K562 (cell line): ENCODE results near the gene ADGRG1. TPM values are rescaled to one million over a fixed set of nuclear protein-coding genes. Genes with fewer than 3 reads are reported as not detected.

Experiments
- ATAC-seq: fragments of 200-7000 bp; cut with Tn5 transposase; 3 replicates; pipeline ENCODE4 v1.9.1; 2020; ENCODE audit warnings: moderate library complexity
- BruUV-seq: library from RNA; stranded (reverse); fragments of 400-500 nt; replicated peaks from 2 replicates; lab custom pipeline; 2021; lab: Mats Ljungman, UMichigan
- CTCF ChIA-PET: fragments of 300-600 bp; formaldehyde crosslinking; extraction: SDS; loops from one replicate; lab custom pipeline; 2021; ENCODE audit warnings: low intra/inter-chr PET ratio; lab: Yijun Ruan, JAX
- POLR2A ChIA-PET: fragments of 300-600, 350-650 bp; sonication (Branson Sonifier 250); formaldehyde crosslinking; extraction: SDS; loops from one replicate; lab custom pipeline; 2021; ENCODE audit warnings: antibody characterized with exemption, inconsistent platforms; lab: Yijun Ruan, JAX
- DNase-seq, 4 experiments: peaks; one replicate each; pipeline versions ENCODE4 v3.0.0 to v3.0.0-alpha.2; 2011 to 2018; ENCODE audit warnings: low spot score in 3 of 4, mixed read lengths in 3 of 4; ENCODE audit errors: extremely low read depth in 1 of 4
- FAIRE-seq: peaks from 2 replicates; lab custom pipeline; 2011; peaks lifted over from hg19 to GRCh38; lab: Jason Lieb, UNC
- H2AFZ ChIP-seq: 2 replicates; pipeline ENCODE4 v1.6.0; 2011; ENCODE audit warnings: low read depth, low read length, control low read depth, inconsistent platforms
- H3K27ac ChIP-seq: fragments of 200-600 bp; 3 replicates; pipeline ENCODE4 v1.8.0; 2011; ENCODE audit warnings: low read depth, mild to moderate bottlenecking, control low read depth, inconsistent platforms, low read length, moderate library complexity, mixed read lengths; ENCODE audit errors: extremely low read depth
- H3K27me3 ChIP-seq, 2 experiments: fragments of 300-600 bp in 1 of 2; 2 replicates in 1 of 2; 3 replicates in 1 of 2; pipeline versions ENCODE4 v1.6.0 to v1.8.0; 2011; ENCODE audit warnings: inconsistent platforms in 2 of 2, low read length in 2 of 2, mild to moderate bottlenecking in 1 of 2, mixed read lengths in 1 of 2, moderate library complexity in 1 of 2; ENCODE audit not compliant: control insufficient read depth in 2 of 2, insufficient read depth in 2 of 2
- H3K36me3 ChIP-seq: fragments of 300-600 bp; 3 replicates; pipeline ENCODE4 v1.8.0; 2011; ENCODE audit warnings: mild to moderate bottlenecking, low read length, inconsistent platforms; ENCODE audit not compliant: control insufficient read depth, insufficient read depth
- H3K4me1 ChIP-seq, 2 experiments: fragments of 200-600 bp in 1 of 2; replicated peaks in 1 of 2; 2 replicates in 1 of 2; 3 replicates in 1 of 2; pipeline versions ENCODE4 v1.5.1 to v1.8.0; 2011; ENCODE audit warnings: inconsistent platforms in 2 of 2, low read length in 2 of 2, mild to moderate bottlenecking in 1 of 2, mixed read lengths in 1 of 2, moderate library complexity in 1 of 2; ENCODE audit not compliant: control insufficient read depth in 2 of 2, insufficient read depth in 2 of 2
- H3K4me2 ChIP-seq: 2 replicates; pipeline ENCODE4 v1.6.1; 2011; ENCODE audit warnings: low read length, control low read depth, inconsistent platforms, mixed read lengths; ENCODE audit not compliant: insufficient read depth
- H3K4me3 ChIP-seq: fragments of 200-600 bp; sonication (generic), shearing (Covaris generic); 2 replicates; pipeline ENCODE4 v1.5.1; 2016; ENCODE audit warnings: control low read depth, inconsistent platforms
- H3K79me2 ChIP-seq: fragments of 200-600 bp; 3 replicates; pipeline ENCODE4 v1.8.0; 2011; ENCODE audit warnings: low read length, inconsistent platforms; ENCODE audit not compliant: control insufficient read depth, insufficient read depth
- H3K9ac ChIP-seq, 2 experiments: 2 replicates each; pipeline versions ENCODE4 v1.6.0 to v1.6.1; 2011; ENCODE audit warnings: low read depth in 2 of 2, low read length in 2 of 2, control low read depth in 1 of 2, inconsistent platforms in 1 of 2, mild to moderate bottlenecking in 1 of 2, mixed read lengths in 1 of 2; ENCODE audit not compliant: insufficient read depth in 1 of 2
- H3K9me1 ChIP-seq: one replicate; pipeline ENCODE4 v1.6.0; 2011; ENCODE audit warnings: inconsistent platforms, mild to moderate bottlenecking, low read length, moderate library complexity; ENCODE audit not compliant: control insufficient read depth, insufficient read depth
- H3K9me3 ChIP-seq: replicated peaks from 2 replicates; pipeline ENCODE4 v1.5.1; 2011; ENCODE audit warnings: low read depth, low read length, inconsistent platforms; ENCODE audit not compliant: control insufficient read depth, insufficient read depth
- H4K20me1 ChIP-seq: replicated peaks from 2 replicates; pipeline ENCODE4 v1.6.1; 2011; ENCODE audit warnings: low read length, inconsistent platforms, mixed read lengths; ENCODE audit not compliant: control insufficient read depth, insufficient read depth
- ARHGAP35 ChIP-seq: fragments of 450-650 bp; IDR thresholded peaks from 2 replicates; pipeline ENCODE4 v1.6.1; 2018; ENCODE audit not compliant: partially characterized antibody
- BRCA1 ChIP-seq, 2 experiments: fragments of 450-650 bp in 1 of 2; sonication (generic) in 1 of 2; formaldehyde crosslinking in 1 of 2; IDR thresholded peaks; 2 replicates each; pipeline versions ENCODE4 v1.5.0 to v1.6.1; 2017 to 2020; ENCODE audit warnings: mild to moderate bottlenecking in 1 of 2, missing genetic modification reagents in 1 of 2
- BRF1 ChIP-seq: IDR thresholded peaks from 3 replicates; pipeline ENCODE4 v1.6.1; 2011; ENCODE audit warnings: borderline replicate concordance, mild to moderate bottlenecking; ENCODE audit not compliant: insufficient read length; ENCODE audit errors: extremely low read depth
- CBX2 ChIP-seq: fragments of 200-600 bp; sonication (generic); IDR thresholded peaks from one replicate; pipeline ENCODE4 v1.6.1; 2012; ENCODE audit warnings: mild to moderate bottlenecking, low read length, inconsistent platforms; ENCODE audit not compliant: insufficient read depth, poor library complexity, severe bottlenecking
- GTF2E2 ChIP-seq: fragments of 200-800 bp; sonication (Bioruptor generic); IDR thresholded peaks from 2 replicates; pipeline ENCODE4 v1.6.1; 2016; ENCODE audit warnings: missing genetic modification characterization, missing compliant biosample characterization
- HDAC2 ChIP-seq: fragments of 450-650 bp; IDR thresholded peaks from 2 replicates; pipeline ENCODE4 v1.6.1; 2016; ENCODE audit warnings: mild to moderate bottlenecking
- HDAC6 ChIP-seq: IDR thresholded peaks from 2 replicates; pipeline ENCODE4 v1.6.1; 2012; ENCODE audit warnings: low read depth, mild to moderate bottlenecking, control low read depth, inconsistent platforms, low read length, moderate library complexity
- HNRNPK ChIP-seq: fragments of 200-400 bp; formaldehyde crosslinking; IDR thresholded peaks from one replicate; pipeline ENCODE4 v1.6.1; 2018; ENCODE audit warnings: mild to moderate bottlenecking, low read depth, low read length; ENCODE audit not compliant: poor library complexity, severe bottlenecking
- JUNB ChIP-seq: fragments of 450-650 bp; formaldehyde crosslinking; conservative IDR thresholded peaks from 2 replicates; pipeline ENCODE4 v1.4.0; 2020; ENCODE audit warnings: mild to moderate bottlenecking
- NCOA2 ChIP-seq, 2 experiments: fragments of 450-650 bp; IDR thresholded peaks; 2 replicates each; pipeline ENCODE4 v1.6.1; 2018; ENCODE audit warnings: mild to moderate bottlenecking in 2 of 2, moderate library complexity in 1 of 2; ENCODE audit not compliant: partially characterized antibody in 2 of 2
- NR2C1 ChIP-seq, 2 experiments: fragments of 450-650 bp; IDR thresholded peaks; 2 replicates each; pipeline ENCODE4 v1.6.1; 2017; ENCODE audit warnings: mild to moderate bottlenecking in 2 of 2, antibody characterized with exemption in 1 of 2, inconsistent platforms in 1 of 2, missing compliant biosample characterization in 1 of 2, missing genetic modification characterization in 1 of 2
- PTBP1 ChIP-seq: fragments of 200-400 bp; formaldehyde crosslinking; IDR thresholded peaks from 2 replicates; pipeline ENCODE4 v1.6.1; 2017; ENCODE audit warnings: low read depth, low read length
- RBM25 ChIP-seq: fragments of 200-400 bp; formaldehyde crosslinking; IDR thresholded peaks from 2 replicates; pipeline ENCODE4 v1.6.1; 2018; ENCODE audit warnings: low read length, low read depth, moderate library complexity; ENCODE audit not compliant: severe bottlenecking
- RFX1 ChIP-seq: fragments of 450-650 bp; IDR thresholded peaks from 2 replicates; pipeline ENCODE4 v1.6.1; 2016; ENCODE audit warnings: mild to moderate bottlenecking, moderate library complexity
- SMARCE1 ChIP-seq: fragments of 450-650 bp; IDR thresholded peaks from 2 replicates; pipeline ENCODE4 v1.7.1; 2016; ENCODE audit warnings: mild to moderate bottlenecking
- TAL1 ChIP-seq: fragments of 450-650 bp; IDR thresholded peaks from 2 replicates; pipeline ENCODE4 v1.6.1; 2016; ENCODE audit warnings: mild to moderate bottlenecking
- TEAD4 ChIP-seq, 2 experiments: sonication (generic) in 1 of 2; formaldehyde crosslinking in 1 of 2; IDR thresholded peaks; 2 replicates each; pipeline versions ENCODE4 v1.6.1 to v1.8.0; 2012 to 2022; ENCODE audit warnings: borderline replicate concordance in 1 of 2, inconsistent platforms in 1 of 2, low read length in 1 of 2, mild to moderate bottlenecking in 1 of 2, missing genetic modification reagents in 1 of 2
- THRB ChIP-seq: fragments of 450-650 bp; formaldehyde crosslinking; conservative IDR thresholded peaks from 2 replicates; pipeline ENCODE4 v1.4.0; 2022; ENCODE audit warnings: mild to moderate bottlenecking, missing genetic modification characterization
- TSC22D4 ChIP-seq: fragments of 450-650 bp; IDR thresholded peaks from 2 replicates; pipeline ENCODE4 v1.6.1; 2016; ENCODE audit warnings: missing genetic modification characterization, missing biosample characterization, control low read depth
- YY1 ChIP-seq, 3 experiments: IDR thresholded peaks; 2 replicates each; pipeline ENCODE4 v1.6.1; 2011; ENCODE audit warnings: low read length in 2 of 3, mild to moderate bottlenecking in 2 of 3, moderate library complexity in 2 of 3, borderline replicate concordance in 1 of 3, control low read depth in 1 of 3, low read depth in 1 of 3; ENCODE audit not compliant: insufficient read depth in 3 of 3, insufficient replicate concordance in 2 of 3, control insufficient read depth in 1 of 3, insufficient read length in 1 of 3; ENCODE audit errors: extremely low read depth in 1 of 3
- ZNF717 ChIP-seq: fragments of 250-450 bp; sonication (Bioruptor Pico); IDR thresholded peaks from 2 replicates; pipeline ENCODE4 v1.5.0; 2021
- WGBS: fragments of 100-300 bp; shearing (Covaris generic); methylation state at CpG from one replicate; pipeline ENCODE4 v1.1.6; 2016; ENCODE audit warnings: low coverage, mixed read lengths; ENCODE audit not compliant: insufficient coverage; ENCODE audit errors: missing lambda C conversion rate; 5-methylcytosine and 5-hydroxymethylcytosine counted together
- in situ Hi-C: fragments of 300-500 bp; cut with MboI; formaldehyde crosslinking; loops from 4 replicates; pipeline ENCODE4 v1.15.0; 2018; ENCODE audit warnings: inconsistent platforms, mixed read lengths
- intact Hi-C: fragments of 100-400 bp; cut with micrococcal nuclease; formaldehyde crosslinking; loops from 2 replicates; pipeline ENCODE4 v1.14.2; 2022
- polyA plus RNA-seq, 8 experiments: library from polyadenylated mRNA; depleted of rRNA in 4 of 8; stranded (reverse) in 5 of 8; unstranded in 3 of 8; fragments of >200 nt; fragmentation: Nextera tagmentation in 2 of 8; fragmentation: Illumina TruSeq in 1 of 8; extraction: Ambion mirVana in 2 of 8; extraction: Trizol in 1 of 8; gene quantifications; 2 replicates each; pipeline versions ENCODE4 v1.2.1 to v1.2.3, GENCODE V29; 2011 to 2014; ENCODE audit warnings: inconsistent platforms in 1 of 8, missing spikeins in 1 of 8
- total RNA-seq, 7 experiments: library from RNA; depleted of rRNA in 6 of 7; stranded (reverse); fragments of >200 nt in 6 of 7; fragmentation: Illumina TruSeq in 2 of 7; extraction: Trizol in 2 of 7; gene quantifications; 2 replicates each; pipeline versions ENCODE4 v1.2.1 to v1.2.3, GENCODE V29; 2011 to 2021; ENCODE audit warnings: low replicate concordance in 1 of 7

ADGRG1 gene
- total and polyA plus RNA-seq, 9 of the 15 experiments (the other 6 are each of a cell fraction or from before 2014, with no cell fraction given): 0.04 to 0.31 (median 0.16) TPM; not detected in 6

- intact Hi-C loops (loop anchor here (2.0 kb wide), 1 partner anchor 48 kb away; no protein-coding TSS in a partner anchor), in situ Hi-C loops (no loop called here)
- no peaks in the 10 kb centered on the region for H3K36me3 ChIP-seq
- BruUV-seq: no TSS peak
- no peak overlapping the region; the same call in 1 of the 2 replicates for H2AFZ ChIP-seq
- ChIA-PET CTCF (interaction anchor here (4.9 kb wide), 1 partner anchor 48 kb away, joined by 32 read pairs; no protein-coding TSS in a partner anchor), POLR2A (interaction anchor here (0.6 to 1.2 kb wide), 4 partner anchors 9 to 1133 kb away, joined by 3 to 4 read pairs (median 3); no protein-coding TSS in a partner anchor)
- H3K4me1 ChIP-seq: peaks cover 12 to 34% of the 10 kb centered on the region in 2 experiments; a peak in 4 of 5 replicates
- no peaks in the 10 kb centered on the region for H3K27me3 ChIP-seq
- no peaks in the 10 kb centered on the region for H3K79me2 ChIP-seq
- WGBS: 40% methylated on average over 2 of the region's 2 CpGs
- no peak overlapping the region for H3K4me3 ChIP-seq
- no peak overlapping the region for H3K27ac ChIP-seq
- H3K9me1 ChIP-seq: no peaks in the 10 kb centered on the region
- H3K9ac ChIP-seq: no peak overlapping the region
- DNase-seq: no peak
- no peak for ATAC-seq
- no peak overlapping the region for H3K4me2 ChIP-seq
- no peak for FAIRE-seq
- no peaks in the 10 kb centered on the region for H3K9me3 ChIP-seq
- no peaks in the 10 kb centered on the region for H4K20me1 ChIP-seq
- TF ChIP-seq JUNB (CRISPR knock-in tag) (no peak), ARHGAP35 (no peak), TAL1 (no peak), HDAC2 (peak; percentile 62; the same call in 1 of the 2 replicates), ZNF717 (CRISPR knock-in tag) (no peak), PTBP1 (no peak), CBX2 (no peak), NR2C1 (IDR thresholded peaks at IDR 0.05) (no peak), NR2C1 (tag; IDR thresholded peaks at IDR 0.05) (no peak), NCOA2 (IDR thresholded peaks at IDR 0.05; ENCODE audit: partially characterized antibody in 2 of 2) (no peak), RBM25 (peak; percentile 94), TSC22D4 (tag) (no peak), THRB (CRISPR knock-in tag) (no peak), YY1 (IDR thresholded peaks at IDR 0.05; ENCODE audit: borderline replicate concordance in 1 of 3, control insufficient read depth in 1 of 3, extremely low read depth in 1 of 3, insufficient read depth in 3 of 3, insufficient read length in 1 of 3, insufficient replicate concordance in 2 of 3, low read depth in 1 of 3, low read length in 2 of 3) (no peak), SMARCE1 (no peak), BRCA1 (IDR thresholded peaks at IDR 0.05) (no peak), BRCA1 (CRISPR knock-in tag; IDR thresholded peaks at IDR 0.05) (no peak), RFX1 (no peak), HDAC6 (no peak), GTF2E2 (tag) (no peak), HNRNPK (no peak), BRF1 (no peak), TEAD4 (IDR thresholded peaks at IDR 0.05; ENCODE audit: low read length) (no peak), TEAD4 (CRISPR knock-in tag; IDR thresholded peaks at IDR 0.05; ENCODE audit: borderline replicate concordance) (no peak)
Observed at GRCh38 chr16:57600952-57601580, 27.4 kb upstream of the ADGRG1 start.
